ENCODE measurements around the gene IZUMO4.

- TF ChIP-seq CTCF (IDR thresholded peaks at IDR 0.05): no peak
- TF ChIP-seq POLR2AphosphoS5 (IDR thresholded peaks at IDR 0.05): no peak
- TF ChIP-seq POLR2A (IDR thresholded peaks at IDR 0.05): no peak
Observed at GRCh38 chr19:2114218-2114617, 17.5 kb downstream of the IZUMO4 start.
